HG03095 (cell line): ENCODE results near the gene RBL1.
"Not testable (repeated sequence)": the region's sequence is repeated elsewhere in the genome, so short reads cannot be mapped to it uniquely, and the experiment has no call there.

ENCODE experiments used
- ATAC-seq: cut with Tn5 transposase; IDR thresholded peaks from one replicate; pipeline ENCODE4 v1.9.1; 2021; ENCODE audit warnings: moderate library complexity; ENCODE audit not compliant: unreplicated experiment

The RBL1 gene

GRCh38 chr20:37077009-37077408 lies 18.8 kb downstream of the RBL1 start:
- no peak for ATAC-seq

GRCh38 chr20:37075932-37076685 lies 19.7 kb downstream of the RBL1 start:
- no peak for ATAC-seq

GRCh38 chr20:37072293-37073196 lies 23.3 kb downstream of the RBL1 start:
- ATAC-seq: no peak

- no peak for ATAC-seq
Observed at GRCh38 chr20:37071481-37071911, 24.3 kb downstream of the RBL1 start.

GRCh38 chr20:37069563-37069962 lies 26.2 kb downstream of the RBL1 start:
- not testable (repeated sequence) for ATAC-seq

- no peak for ATAC-seq
Observed at GRCh38 chr20:37066168-37066567, 29.6 kb downstream of the RBL1 start.

GRCh38 chr20:37055276-37055675 lies 40.5 kb downstream of the RBL1 start:
- ATAC-seq: no peak

- ATAC-seq: no peak
Observed at GRCh38 chr20:37053230-37053950, 42.4 kb downstream of the RBL1 start.

- ATAC-seq: peak; percentile 68
Observed at GRCh38 chr20:37042986-37043972, 52.5 kb downstream of the RBL1 start.

GRCh38 chr20:37039366-37039765 lies 56.4 kb downstream of the RBL1 start:
- not testable (repeated sequence) for ATAC-seq

GRCh38 chr20:37032077-37032476 lies 63.7 kb downstream of the RBL1 start:
- no peak for ATAC-seq

- no peak for ATAC-seq
Observed at GRCh38 chr20:37020636-37021035, 75.2 kb downstream of the RBL1 start.

GRCh38 chr20:37012631-37013030 lies 83.2 kb downstream of the RBL1 start:
- not testable (repeated sequence) for ATAC-seq

- not testable (repeated sequence) for ATAC-seq
Observed at GRCh38 chr20:37011858-37012257, 83.9 kb downstream of the RBL1 start.

- ATAC-seq: no peak
Observed at GRCh38 chr20:37011147-37011546, 84.7 kb downstream of the RBL1 start.

GRCh38 chr20:37007898-37008649 lies 87.7 kb downstream of the RBL1 start:
- no peak for ATAC-seq

- ATAC-seq: not testable (repeated sequence)
Observed at GRCh38 chr20:37005062-37005942, 90.5 kb downstream of the RBL1 start.

- ATAC-seq: not testable (repeated sequence)
Observed at GRCh38 chr20:37001634-37002033, 94.2 kb downstream of the RBL1 start.
